SK-N-DZ (cell line): ENCODE measurements around the gene CBX2.

ENCODE experiments used
- DNase-seq: peaks from one replicate; pipeline ENCODE4 v3.0.0-alpha.2; 2015; ENCODE audit warnings: low spot score

The CBX2 gene

GRCh38 chr17:79786930-79787643, 9.1 kb downstream of the CBX2 start:
- DNase-seq = no peak

DNA sequence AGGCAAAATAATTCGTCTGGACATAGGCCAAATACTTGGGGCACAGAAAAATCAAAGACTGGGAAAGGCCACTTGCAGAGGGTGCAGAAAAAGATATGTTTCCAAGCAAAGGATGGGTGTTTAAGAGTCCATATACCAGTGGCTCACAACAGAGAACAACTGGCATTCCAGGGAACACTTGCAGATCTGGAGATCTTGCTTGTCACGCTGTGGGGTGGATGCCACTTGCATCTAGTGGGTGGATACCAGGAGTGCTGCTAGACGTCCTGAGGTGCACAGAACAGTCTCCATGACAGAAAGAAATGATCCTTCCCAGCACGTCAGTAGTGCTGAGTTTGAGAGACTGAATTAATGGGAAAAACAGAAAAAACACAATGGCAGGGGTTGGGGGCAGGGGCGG, 10.5 kb downstream of the CBX2 start:
- no peak for DNase-seq

- no peak for DNase-seq
These were observed 11.3 kb downstream of the CBX2 start for GRCh38 chr17:79788989-79789942.

DNA sequence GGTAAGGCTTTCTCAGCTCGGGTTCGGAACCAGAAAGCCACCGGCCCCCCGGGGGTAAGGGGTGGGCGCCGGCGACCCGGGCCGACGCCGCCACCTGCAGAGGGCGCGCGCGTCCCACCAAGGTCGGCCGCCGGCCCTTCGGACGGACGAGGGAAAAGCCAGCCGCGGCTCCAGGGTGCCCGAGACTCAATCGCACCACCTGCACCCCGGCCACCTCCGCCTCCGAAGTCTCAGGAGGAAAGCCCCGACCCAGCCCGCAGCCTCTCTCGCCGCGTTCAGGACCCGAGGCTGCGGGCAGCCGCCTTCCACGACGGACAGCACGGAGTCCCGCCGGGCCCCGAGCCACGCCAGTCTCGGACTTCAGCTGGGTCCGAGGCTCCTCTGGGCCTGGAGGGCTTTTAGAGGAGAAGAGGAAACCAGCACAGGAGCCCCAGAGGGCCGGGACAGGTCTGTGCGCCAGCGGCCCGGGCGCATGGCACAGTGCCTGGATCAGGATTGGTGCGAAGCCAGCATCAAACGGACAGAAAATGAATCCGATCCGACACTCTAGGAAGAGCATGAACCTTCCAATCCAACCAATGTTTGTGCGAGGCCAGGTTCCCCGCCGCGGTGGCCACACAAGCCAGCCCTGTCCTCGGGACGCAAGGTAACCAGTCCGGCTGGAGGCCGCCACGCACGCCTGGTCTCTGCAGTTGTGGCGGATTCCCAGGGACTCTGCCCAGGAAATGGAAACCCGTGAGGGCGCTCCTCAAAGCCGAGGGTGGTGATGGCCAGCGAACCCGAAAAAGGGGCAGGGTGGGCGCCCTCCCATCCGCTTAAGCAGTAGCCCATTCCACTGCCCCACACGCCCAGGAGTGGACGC, 12.2 kb downstream of the CBX2 start:
- DNase-seq = no peak

DNA sequence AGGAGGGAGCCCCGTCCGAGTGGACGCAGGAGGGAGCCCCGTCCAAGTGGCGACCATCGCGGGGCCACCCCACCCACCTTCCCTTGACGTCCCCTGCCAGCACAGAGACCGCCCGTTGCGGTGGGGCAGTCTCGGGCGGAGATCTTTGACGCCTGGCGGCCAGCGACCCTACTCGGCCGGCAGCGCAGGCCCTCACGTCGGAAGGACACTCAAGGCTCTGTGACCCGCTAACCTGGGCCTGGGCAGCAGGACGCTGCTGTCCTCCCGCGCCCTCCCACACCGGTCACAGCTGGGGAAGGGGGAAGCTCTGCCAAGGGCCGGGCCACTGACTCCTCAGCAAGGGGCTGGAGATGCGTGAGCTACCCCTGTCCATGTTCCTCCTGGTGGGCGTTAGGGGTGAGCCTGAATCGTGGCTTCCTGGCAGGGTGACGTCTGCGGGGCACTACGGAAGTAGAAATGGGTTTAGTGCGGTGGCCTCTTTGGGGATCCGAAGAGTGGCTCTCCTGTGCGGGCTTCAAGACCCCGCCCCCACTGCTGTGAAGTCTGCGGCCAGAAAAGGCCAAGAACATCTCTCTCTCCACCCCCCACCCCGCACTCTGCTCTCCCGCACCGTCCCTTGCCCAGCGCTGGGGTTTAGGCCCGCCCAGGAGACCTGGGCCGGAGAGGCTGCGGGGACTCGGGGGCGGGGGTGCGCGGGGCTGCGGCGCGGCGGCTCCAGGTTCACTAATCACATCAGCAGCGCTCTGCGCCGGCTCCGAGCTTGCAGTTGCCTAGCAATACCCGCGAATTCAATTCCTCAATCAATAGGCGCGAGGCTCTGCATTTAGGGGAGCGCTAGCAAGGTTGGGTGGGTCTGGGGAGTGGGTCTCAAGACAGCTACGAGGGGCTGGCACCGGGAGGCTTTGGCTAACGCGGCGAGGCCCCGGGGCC, 13.1 kb downstream of the CBX2 start:
- peak; percentile 61 for DNase-seq

- no peak for DNase-seq
These were observed 13.8 kb downstream of the CBX2 start for GRCh38 chr17:79791735-79792161.

DNA sequence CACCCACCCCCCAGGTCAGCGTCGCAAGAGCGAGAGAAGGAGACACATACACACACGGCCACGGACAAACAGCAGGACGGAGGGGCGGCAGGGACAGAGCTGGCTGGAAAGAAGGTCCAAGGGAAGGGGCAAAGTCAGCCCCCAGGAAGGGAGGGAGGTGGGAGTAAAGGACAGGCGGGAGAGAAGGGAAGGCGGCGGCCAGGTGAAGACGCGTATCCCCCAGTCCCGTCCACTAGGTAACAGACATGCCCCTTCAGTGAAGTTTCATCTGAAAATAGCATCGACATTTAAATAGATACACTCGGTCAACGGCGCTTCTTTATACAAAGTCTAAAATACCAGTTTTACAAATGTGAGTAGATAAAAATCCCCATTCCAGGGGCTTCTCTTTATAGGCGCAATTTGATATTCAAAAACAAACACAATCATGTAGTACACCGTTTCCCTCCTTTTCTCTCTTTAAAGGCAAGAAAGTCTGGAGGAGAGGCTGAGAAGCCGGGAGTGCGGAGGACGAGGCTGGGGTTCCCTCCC, 14.5 kb downstream of the CBX2 start:
- no peak for DNase-seq

DNA sequence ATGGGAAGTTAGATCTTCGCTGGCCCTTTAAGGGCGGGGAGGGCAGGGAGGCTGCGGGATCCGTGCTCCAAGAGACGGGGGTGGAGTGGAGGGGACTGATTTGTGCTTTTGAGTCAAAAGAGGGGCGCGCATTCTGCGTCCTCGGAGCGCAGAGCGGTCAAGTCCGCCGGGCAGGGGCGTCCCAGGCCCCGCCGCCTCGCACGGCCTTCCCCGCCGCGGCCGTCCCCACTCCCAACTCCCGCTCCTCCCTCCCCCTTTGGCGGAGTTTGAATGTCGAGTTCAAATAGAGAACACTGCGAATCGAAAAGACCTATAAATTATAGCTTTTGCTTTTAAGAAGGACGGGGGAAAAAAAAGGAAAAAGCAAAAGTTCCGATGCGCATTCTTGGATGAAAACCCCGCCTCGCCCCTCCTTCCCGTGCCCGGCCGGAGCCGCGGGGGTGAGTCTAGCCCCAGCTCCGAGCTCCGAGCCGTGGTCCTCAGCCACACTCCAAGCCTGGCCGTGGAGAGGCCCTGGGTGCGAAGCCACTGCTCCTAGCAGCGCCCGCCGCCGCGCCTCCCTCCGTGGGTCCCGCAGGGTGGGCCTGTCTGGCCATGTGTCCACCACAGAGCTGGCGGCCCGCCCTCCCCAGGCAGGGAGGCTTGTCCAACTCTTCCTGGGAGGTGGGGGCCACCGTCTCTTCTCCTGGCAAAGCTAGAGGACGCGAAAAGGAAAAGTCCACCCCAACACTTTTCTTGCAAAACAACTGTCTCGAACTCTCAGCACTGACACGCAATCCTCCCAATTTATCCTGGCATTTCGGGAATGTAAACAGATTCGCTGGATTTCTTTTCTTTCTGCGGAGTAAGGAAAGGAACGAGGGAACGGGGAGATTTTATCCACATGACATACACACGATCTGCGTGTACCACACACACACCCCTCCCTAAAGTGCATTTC, 15.3 kb downstream of the CBX2 start:
- DNase-seq = peak; percentile 56

DNA sequence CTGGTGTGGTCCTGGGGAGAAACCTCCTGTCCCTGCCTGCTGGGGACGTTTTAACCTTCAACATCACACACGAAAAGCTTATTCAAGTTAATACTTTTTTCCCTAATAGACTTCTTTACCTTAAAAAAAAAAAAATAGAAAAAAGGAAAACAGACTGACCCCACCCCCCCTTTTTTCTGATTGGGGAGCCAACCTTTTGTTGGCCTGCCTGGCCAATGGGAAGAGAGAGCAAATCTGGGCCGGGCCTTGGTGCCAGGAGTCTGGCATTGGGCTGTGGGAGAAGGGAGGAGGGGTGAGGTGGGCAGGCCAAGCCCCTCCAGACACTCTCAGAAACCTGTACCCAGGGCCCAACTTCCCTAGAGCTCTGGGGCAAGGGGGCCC, 16.0 kb downstream of the CBX2 start:
- DNase-seq = peak; percentile 83

DNA sequence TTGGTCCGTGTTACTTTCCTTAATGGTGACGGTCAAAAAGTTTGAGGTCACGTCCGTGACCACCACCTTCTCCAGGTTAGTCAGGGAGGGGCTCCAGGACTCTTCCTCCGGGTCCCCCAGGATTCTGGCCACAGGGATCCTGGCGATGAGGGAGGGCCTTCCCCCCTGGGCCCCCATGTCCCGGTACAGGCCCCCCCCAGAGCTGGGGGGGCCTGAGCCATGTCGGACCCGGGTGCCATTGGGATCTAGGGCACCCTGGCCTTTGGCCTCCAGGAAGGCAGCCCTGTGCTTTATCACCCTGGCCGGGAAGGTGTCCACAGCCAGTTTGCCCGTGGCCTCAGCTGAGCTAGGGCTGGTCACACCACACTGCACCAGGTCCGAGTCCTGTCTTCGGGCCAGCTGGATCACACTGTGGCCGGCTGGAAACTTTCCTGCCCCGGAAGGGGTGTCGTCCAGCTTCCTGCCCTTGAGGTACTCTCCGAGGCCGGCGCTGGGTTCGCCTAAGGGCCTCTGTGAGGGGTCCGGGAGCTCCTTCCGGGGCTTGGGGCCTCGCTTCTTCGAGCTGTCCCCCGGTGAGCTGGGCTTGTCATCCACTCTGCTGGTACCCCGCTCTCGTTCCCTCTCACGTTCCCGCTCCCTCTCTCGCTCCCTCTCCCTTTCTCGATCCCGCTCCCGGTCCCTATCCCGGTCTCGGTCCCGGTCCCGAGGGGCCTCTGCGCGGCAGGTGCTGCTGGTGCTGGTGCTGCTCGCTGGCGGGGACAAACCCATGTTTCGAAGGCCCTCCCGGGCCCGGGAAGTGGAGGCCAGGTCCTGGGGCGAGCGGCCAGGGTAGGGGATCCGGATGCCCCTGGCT, 16.9 kb downstream of the CBX2 start:
- no peak for DNase-seq

DNA sequence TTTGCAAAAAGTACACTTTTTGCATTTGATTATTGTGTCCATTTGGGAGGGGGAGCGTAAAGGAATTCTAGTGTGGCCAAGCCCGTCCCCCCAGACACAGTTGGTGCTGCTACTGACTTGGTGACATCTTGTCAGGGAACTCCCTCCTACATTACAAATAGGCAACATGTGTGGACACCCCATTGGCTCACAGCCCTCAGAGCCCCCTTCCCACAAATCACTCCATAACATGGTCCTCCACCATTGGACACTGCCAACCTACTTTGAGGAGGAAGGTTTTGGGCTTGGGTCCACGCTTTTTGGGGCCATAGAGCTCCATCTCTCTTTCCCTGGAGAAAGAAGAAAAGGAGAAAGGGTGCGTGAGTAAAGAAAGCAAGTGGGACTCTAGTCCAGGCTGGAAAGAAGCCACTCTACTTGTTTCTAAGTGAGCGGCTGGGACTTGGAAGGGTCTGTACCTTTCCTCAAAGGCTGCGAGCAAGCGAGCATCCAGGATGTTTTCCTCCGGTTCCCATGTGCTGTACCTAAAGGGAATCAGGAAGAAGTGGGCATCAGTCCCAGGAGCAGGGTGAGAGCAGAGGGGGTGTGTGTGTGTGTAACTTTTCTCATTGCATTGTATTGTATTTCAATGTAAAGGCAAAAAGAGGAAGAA, 18.0 kb downstream of the CBX2 start:
- DNase-seq = no peak

DNA sequence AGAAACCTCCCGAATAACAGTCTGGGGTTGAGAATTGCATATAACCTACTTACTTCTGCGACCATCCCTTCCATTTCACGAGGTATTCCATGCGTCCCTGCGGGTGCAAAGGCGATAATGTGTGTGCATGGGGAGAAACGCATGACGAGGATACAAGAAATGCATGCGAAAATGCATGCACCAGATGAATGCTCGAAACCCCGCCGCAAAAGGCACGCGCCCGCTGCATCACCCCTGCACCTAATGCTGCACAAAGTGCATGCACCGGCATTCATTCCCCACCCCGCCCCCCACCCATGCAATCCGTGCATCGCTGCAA, 18.5 kb downstream of the CBX2 start:
- DNase-seq = no peak

DNA sequence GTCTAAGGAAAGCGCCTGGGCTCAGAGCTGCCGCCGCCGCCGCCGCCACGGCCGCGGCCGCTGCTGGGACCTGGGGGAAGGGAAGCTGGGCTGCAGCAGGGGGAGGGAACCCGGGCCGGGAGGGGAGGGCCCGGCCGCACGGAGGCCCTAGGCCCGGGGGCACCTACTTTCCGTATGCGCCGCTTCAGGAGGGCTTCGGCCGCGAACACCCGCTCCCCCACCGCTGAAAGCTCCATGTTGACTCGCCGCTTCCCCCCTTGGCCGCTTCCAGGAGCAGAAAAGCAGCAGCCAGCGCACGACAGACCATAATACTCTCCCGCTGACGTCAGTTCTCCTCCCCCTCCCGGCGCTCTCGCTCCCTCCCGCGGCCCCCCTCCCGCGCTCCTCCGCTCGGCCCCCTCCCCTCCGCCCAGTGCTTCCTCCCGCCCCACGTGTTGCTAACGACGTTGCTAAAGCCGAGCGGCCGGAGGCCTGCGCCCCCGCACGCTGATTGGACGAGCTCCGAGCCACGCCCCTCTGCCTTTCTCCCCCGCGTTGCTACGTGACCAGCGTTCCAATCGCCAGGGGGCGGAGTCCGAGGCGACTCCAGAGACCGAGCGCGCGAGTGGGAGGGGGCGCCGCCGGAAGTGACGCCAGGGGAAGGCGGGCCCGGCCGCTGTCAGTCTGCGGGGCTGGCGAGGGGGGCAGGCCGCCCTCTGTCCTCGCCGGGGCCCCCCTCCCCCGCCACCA, 19.0 kb downstream of the CBX2 start, which contains the start of gene CBX8:
TSS of gene CBX8 (minus strand) at position 315 of the 729 bp plus-strand sequence. CDS start at position 236, 79 bp downstream.
- DNase-seq = peak; percentile 100

DNA sequence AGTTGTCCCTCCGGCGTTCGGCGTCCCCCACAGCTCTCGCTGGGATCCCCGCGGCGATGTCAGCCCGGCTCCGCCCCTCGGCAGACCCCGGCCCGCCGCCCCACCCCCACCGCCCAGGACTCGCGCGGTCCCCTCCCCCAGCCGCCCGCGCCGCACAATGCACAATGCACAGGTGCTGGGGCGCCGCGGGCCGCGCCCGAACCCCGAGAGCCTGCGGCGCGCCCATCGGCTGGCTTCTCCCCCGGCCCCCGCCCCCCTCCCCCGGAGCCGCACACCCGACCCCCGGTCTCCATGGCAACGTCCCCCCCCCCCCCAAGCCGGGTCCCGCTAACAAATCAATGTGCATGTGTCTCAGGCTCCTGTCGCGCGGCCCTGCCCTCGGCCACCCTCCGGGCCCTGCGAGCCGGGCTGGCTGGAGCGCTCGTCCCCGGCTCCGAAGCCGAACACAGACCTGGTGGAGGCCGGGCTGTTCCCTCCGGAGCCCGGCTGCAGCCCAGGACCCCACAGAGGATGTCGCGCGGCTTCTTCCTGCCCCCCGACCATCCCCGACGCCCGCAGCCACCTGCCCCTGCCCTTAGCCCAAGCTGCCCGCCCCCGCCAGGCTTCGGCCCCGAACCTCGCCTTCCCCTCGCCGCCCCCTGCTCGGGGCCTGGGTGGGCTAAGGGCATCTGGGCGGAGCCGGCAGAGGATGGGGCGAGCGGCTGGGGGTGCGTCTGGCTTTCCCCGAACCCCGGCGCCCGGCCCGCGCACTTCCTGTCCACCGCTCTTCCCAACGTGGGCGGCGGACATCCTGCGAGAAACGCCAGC, 19.7 kb downstream of the CBX2 start:
- peak; percentile 75 for DNase-seq

- no peak for DNase-seq
These were observed 20.6 kb downstream of the CBX2 start for GRCh38 chr17:79798299-79799173.
